Activated T-cell treated with anti-CD3 and anti-CD28 coated beads for 48 hours (primary cell): ENCODE data around the gene PISD.
"Not testable (repeated sequence)": the region's sequence is repeated elsewhere in the genome, so short reads cannot be mapped to it uniquely, and the experiment has no call there.

Source experiments
- DNase-seq: peaks from one replicate; pipeline ENCODE4 v3.0.0-alpha.2; 2020; ENCODE audit warnings: low read depth

The PISD gene

GRCh38 chr22:31661851-31662667, at the start of gene PISD:
PISD (minus strand) TSS chr22:31662215; CDS start chr22:31662208, 7 bp downstream.
- DNase-seq, result peak; percentile 95

- not testable (repeated sequence) for DNase-seq
Measured at GRCh38 chr22:31711226-31711625, 49.2 kb upstream of the PISD start.

- no peak for DNase-seq
Measured at GRCh38 chr22:31707519-31707918, 45.5 kb upstream of the PISD start.

GRCh38 chr22:31695423-31695822, 33.4 kb upstream of the PISD start:
- DNase-seq, result no peak

GRCh38 chr22:31694046-31694445, 32.0 kb upstream of the PISD start:
- DNase-seq, result not testable (repeated sequence)

- DNase-seq, result no peak
Measured at GRCh38 chr22:31692186-31692886, 30.3 kb upstream of the PISD start.

- DNase-seq, result no peak
Measured at GRCh38 chr22:31691408-31691807, 29.4 kb upstream of the PISD start.

- no peak for DNase-seq
Measured at GRCh38 chr22:31683181-31684105, 21.4 kb upstream of the PISD start.

GRCh38 chr22:31682751-31683150, 20.7 kb upstream of the PISD start:
- no peak for DNase-seq

- DNase-seq, result no peak
Measured at GRCh38 chr22:31681349-31682345, 19.6 kb upstream of the PISD start.

- DNase-seq, result no peak
Measured at GRCh38 chr22:31680861-31681341, 18.9 kb upstream of the PISD start.

GRCh38 chr22:31678748-31679147, 16.7 kb upstream of the PISD start:
- DNase-seq, result no peak

- DNase-seq, result peak; percentile 90
Measured at GRCh38 chr22:31676700-31677099, 14.7 kb upstream of the PISD start.

GRCh38 chr22:31674219-31674618, 12.2 kb upstream of the PISD start:
- DNase-seq, result not testable (repeated sequence)

GRCh38 chr22:31668849-31669248, 6.8 kb upstream of the PISD start:
- DNase-seq, result not testable (repeated sequence)

GRCh38 chr22:31662668-31663037, 638 bp upstream of the PISD start:
- no peak for DNase-seq

GRCh38 chr22:31660860-31661341, 1.1 kb downstream of the PISD start:
- DNase-seq, result peak; percentile 54

- DNase-seq, result no peak
Measured at GRCh38 chr22:31659246-31659645, 2.8 kb downstream of the PISD start.

GRCh38 chr22:31654408-31654807, 7.6 kb downstream of the PISD start:
- no peak for DNase-seq

GRCh38 chr22:31653944-31654343, 8.1 kb downstream of the PISD start:
- DNase-seq, result no peak
